B cell (primary cell): ENCODE results near the gene P2RY6. TPM values are rescaled to one million over a fixed set of nuclear protein-coding genes. Genes with fewer than 3 reads are reported as not detected.

Experiments
- ATAC-seq: fragments of 200-7000 bp; cut with Tn5 transposase; one replicate; pipeline ENCODE4 v1.10.0; 2021; ENCODE audit warnings: low read depth, mild to moderate bottlenecking, moderate number of reproducible peaks, moderate library complexity
- CTCF ChIA-PET: fragments of 350-600 bp; sonication (Branson Sonifier 250); formaldehyde crosslinking; loops from one replicate; lab custom pipeline; 2021; ENCODE audit warnings: antibody characterized with exemption, inconsistent platforms; lab: Charles Lee
- POLR2A ChIA-PET: fragments of 350-600 bp; sonication (Branson Sonifier 250); formaldehyde crosslinking; loops from one replicate; lab custom pipeline; 2021; ENCODE audit warnings: antibody characterized with exemption; lab: Charles Lee
- DNase-seq: peaks from one replicate; pipeline ENCODE4 v3.0.0; 2013
- H2AFZ ChIP-seq: 2 replicates; pipeline ENCODE4 v1.6.1; 2012; ENCODE audit warnings: mild to moderate bottlenecking, low read depth, low read length; ENCODE audit not compliant: insufficient read depth, poor library complexity, severe bottlenecking
- H3K27ac ChIP-seq, 2 donors: 1 replicate in 1 of 2; 2 replicates in 1 of 2; pipeline ENCODE4 v1.5.1; 2012 to 2013; ENCODE audit warnings: low read length in 2 of 2, mild to moderate bottlenecking in 2 of 2, moderate library complexity in 1 of 2
- H3K27me3 ChIP-seq, 4 experiments: fragments of 200-600 bp in 1 of 4; sonication (generic) in 1 of 4; replicated peaks in 1 of 4; 1 replicate in 2 of 4; 2 replicates in 2 of 4; pipeline versions ENCODE4 v1.6.1 to v1.7.0; 2013 to 2016; ENCODE audit warnings: low read length in 3 of 4, mild to moderate bottlenecking in 2 of 4, mixed read lengths in 1 of 4, moderate library complexity in 1 of 4; ENCODE audit not compliant: insufficient read depth in 4 of 4, control insufficient read depth in 3 of 4; ENCODE audit errors: control extremely low read depth in 1 of 4
- H3K36me3 ChIP-seq, 2 experiments: replicated peaks in 1 of 2; 1 replicate in 1 of 2; 2 replicates in 1 of 2; pipeline versions ENCODE4 v1.6.1 to v1.7.1; 2013; ENCODE audit warnings: low read length in 1 of 2; ENCODE audit not compliant: insufficient read depth in 2 of 2, control insufficient read depth in 1 of 2; ENCODE audit errors: control extremely low read depth in 1 of 2, extremely low read depth in 1 of 2
- H3K4me1 ChIP-seq, 2 donors: fragments of 200-600 bp in 1 of 2; sonication (generic) in 1 of 2; 1 replicate in 1 of 2; 2 replicates in 1 of 2; pipeline versions ENCODE4 v1.5.1 to v1.6.1; 2013 to 2017; ENCODE audit warnings: low read length in 2 of 2; ENCODE audit not compliant: control insufficient read depth in 2 of 2, insufficient read depth in 2 of 2
- H3K4me2 ChIP-seq: replicated peaks from 2 replicates; pipeline ENCODE3; 2012; ENCODE audit warnings: mild to moderate bottlenecking, low read depth, low read length; ENCODE audit not compliant: poor library complexity, severe bottlenecking
- H3K4me3 ChIP-seq, 5 experiments: fragments of 200-600 bp in 1 of 5; sonication (generic) in 1 of 5; 1 replicate in 3 of 5; 2 replicates in 2 of 5; pipeline versions ENCODE4 v1.5.1 to v1.7.0; 2011 to 2016; ENCODE audit warnings: low read length in 4 of 5, mild to moderate bottlenecking in 4 of 5, low read depth in 2 of 5, control low read depth in 1 of 5, moderate library complexity in 1 of 5; ENCODE audit not compliant: insufficient read depth in 1 of 5; ENCODE audit errors: control extremely low read depth in 1 of 5, extremely low read depth in 1 of 5
- H3K79me2 ChIP-seq: fragments of 200-600 bp; sonication (generic); one replicate; pipeline ENCODE4 v1.6.0; 2016; ENCODE audit warnings: low read length; ENCODE audit not compliant: control insufficient read depth, insufficient read depth
- H3K9ac ChIP-seq: fragments of 200-600 bp; sonication (generic); 2 replicates; pipeline ENCODE4 v1.6.1; 2017; ENCODE audit warnings: mild to moderate bottlenecking, low read length, moderate library complexity
- H3K9me3 ChIP-seq, 3 donors: one replicate each; pipeline versions ENCODE4 v1.6.1 to v1.7.1; 2013; ENCODE audit warnings: low read length in 2 of 3; ENCODE audit not compliant: control insufficient read depth in 2 of 3, insufficient read depth in 1 of 3; ENCODE audit errors: control extremely low read depth in 1 of 3
- H4K20me1 ChIP-seq: 2 replicates; pipeline ENCODE4 v1.6.0; 2012; ENCODE audit warnings: mild to moderate bottlenecking, low read length; ENCODE audit not compliant: insufficient read depth, control insufficient read depth, poor library complexity, severe bottlenecking
- H3K27ac Mint-ChIP-seq: one replicate; pipeline ENCODE4 v1.8.0; 2021; ENCODE audit warnings: mixed read lengths
- H3K27me3 Mint-ChIP-seq: one replicate; pipeline ENCODE4 v1.8.0; 2021; ENCODE audit warnings: mixed read lengths
- H3K4me1 Mint-ChIP-seq: one replicate; pipeline ENCODE4 v1.8.0; 2021; ENCODE audit warnings: mixed read lengths
- H3K4me3 Mint-ChIP-seq: one replicate; pipeline ENCODE4 v1.8.0; 2021; ENCODE audit warnings: mixed read lengths
- H3K9me3 Mint-ChIP-seq: one replicate; pipeline ENCODE4 v1.8.0; 2022; ENCODE audit warnings: mixed read lengths; ENCODE audit not compliant: insufficient read depth
- CTCF ChIP-seq: fragments of 200-600 bp; IDR thresholded peaks from one replicate; pipeline ENCODE4 v1.8.0; 2022; ENCODE audit warnings: antibody characterized with exemption, mild to moderate bottlenecking
- EZH2 ChIP-seq: IDR thresholded peaks from 2 replicates; pipeline ENCODE4 v1.6.1; 2012; ENCODE audit warnings: borderline replicate concordance, low read depth, mild to moderate bottlenecking, moderate library complexity, low read length; ENCODE audit not compliant: insufficient read depth, poor library complexity, severe bottlenecking
- WGBS: methylation state at CpG from one replicate; pipeline ENCODE4 v1.1.5; 2013; ENCODE audit warnings: missing lambda C conversion rate; ENCODE audit not compliant: insufficient coverage; 5-methylcytosine and 5-hydroxymethylcytosine counted together
- intact Hi-C: fragments of 100-400 bp; cut with micrococcal nuclease; formaldehyde crosslinking; loops from one replicate; pipeline ENCODE4 v1.10.0; 2022
- polyA plus RNA-seq: library from polyadenylated mRNA; depleted of rRNA; stranded (reverse); fragments of >200 nt; gene quantifications from 2 replicates; pipeline ENCODE4 v1.2.3, GENCODE V29; 2012
- total RNA-seq, 2 donors: library from RNA; stranded (reverse); fragments of 120-200 nt in 1 of 2; gene quantifications; 1 replicate in 1 of 2; 2 replicates in 1 of 2; pipeline versions ENCODE4 v1.2.3 to v1.2.4, GENCODE V29; 2013 to 2022

The P2RY6 gene
- total and polyA plus RNA-seq, 2 donors (not counting 1 experiment from before 2014, with no cell fraction given) = 0.25 TPM; not detected in 1

GRCh38 chr11:73331138-73331916 is 59.2 kb downstream of the P2RY6 start:
- no peak overlapping the region for H3K4me3 ChIP-seq
- WGBS = 100% methylated on average over 1 of the region's 4 CpGs
- intact Hi-C loops = no loop called here
- peaks cover 0 to 5% (median 2%) of the 10 kb centered on the region in 4 experiments for H3K27me3 ChIP-seq
- Mint-ChIP-seq H3K4me3 (no peak overlapping the region), H3K9me3 (no peaks in the 10 kb centered on the region), H3K27me3 (no peaks in the 10 kb centered on the region), H3K4me1 (no peaks in the 10 kb centered on the region), H3K27ac (no peak overlapping the region)
- ATAC-seq (no peak), DNase-seq (no peak)
- H4K20me1 ChIP-seq = no peaks in the 10 kb centered on the region
- H3K36me3 ChIP-seq = no peaks in the 10 kb centered on the region
- H3K4me1 ChIP-seq = no peaks in the 10 kb centered on the region
- no peaks in the 10 kb centered on the region for H3K9me3 ChIP-seq
- H3K79me2 ChIP-seq = no peaks in the 10 kb centered on the region
- ChIA-PET POLR2A (no interaction called here), CTCF (interaction anchor here (1.0 kb wide), 1 partner anchor 14 kb away, joined by 3 read pairs; no protein-coding TSS in a partner anchor)
- H3K9ac ChIP-seq = no peak overlapping the region
- no peak overlapping the region for H3K4me2 ChIP-seq
- no peak overlapping the region for H3K27ac ChIP-seq
- TF ChIP-seq CTCF (no peak), EZH2 (no peak)
- H2AFZ ChIP-seq = no peak overlapping the region

- H3K9ac ChIP-seq = no peak overlapping the region
- CTCF ChIA-PET = interaction anchor here (1.0 to 6.5 kb wide), 5 partner anchors 9 to 314 kb away, joined by 3 to 157 read pairs (median 45); partner anchors contain the start of gene ARHGEF17
Observed at GRCh38 chr11:73333173-73333572, 61.0 kb downstream of the P2RY6 start.

More at GRCh38 chr11:73333173-73333572, 61.0 kb downstream of the P2RY6 start:
- POLR2A ChIA-PET = no interaction called here
- DNase-seq (no peak), ATAC-seq (no peak)
- Histone ChIP-seq H2AFZ (no peak overlapping the region), H3K79me2 (no peaks in the 10 kb centered on the region), H3K36me3 (no peaks in the 10 kb centered on the region), H3K4me2 (no peak overlapping the region), H3K9me3 (no peaks in the 10 kb centered on the region), H3K4me1 (no peaks in the 10 kb centered on the region), H3K4me3 (no peak overlapping the region), H3K27ac (no peak overlapping the region), H4K20me1 (no peaks in the 10 kb centered on the region), H3K27me3 (peaks cover 0 to 8% (median 2%) of the 10 kb centered on the region in 4 experiments)
- intact Hi-C loops = no loop called here
- TF ChIP-seq CTCF = no peak
- no peaks in the 10 kb centered on the region for H3K9me3 Mint-ChIP-seq
- H3K4me1 Mint-ChIP-seq = no peaks in the 10 kb centered on the region
- H3K4me3 Mint-ChIP-seq = no peak overlapping the region
- 95% methylated on average over 11 of the region's 11 CpGs for WGBS
- H3K27me3 Mint-ChIP-seq = no peaks in the 10 kb centered on the region
- no peak overlapping the region for H3K27ac Mint-ChIP-seq
